DND-41 (cell line): ENCODE measurements around the gene MID2.

Source experiments
- CTCF ChIP-seq: IDR thresholded peaks from 2 replicates; pipeline ENCODE4 v1.5.1; 2012; ENCODE audit warnings: borderline replicate concordance, low read length, moderate library complexity, mild to moderate bottlenecking; ENCODE audit not compliant: poor library complexity, severe bottlenecking; ENCODE audit errors: extremely low read depth
- EZH2 ChIP-seq: IDR thresholded peaks from 3 replicates; pipeline ENCODE4 v1.6.1; 2012; ENCODE audit warnings: borderline replicate concordance, low read depth, mild to moderate bottlenecking, moderate library complexity, low read length, inconsistent platforms; ENCODE audit not compliant: severe bottlenecking

DNA sequence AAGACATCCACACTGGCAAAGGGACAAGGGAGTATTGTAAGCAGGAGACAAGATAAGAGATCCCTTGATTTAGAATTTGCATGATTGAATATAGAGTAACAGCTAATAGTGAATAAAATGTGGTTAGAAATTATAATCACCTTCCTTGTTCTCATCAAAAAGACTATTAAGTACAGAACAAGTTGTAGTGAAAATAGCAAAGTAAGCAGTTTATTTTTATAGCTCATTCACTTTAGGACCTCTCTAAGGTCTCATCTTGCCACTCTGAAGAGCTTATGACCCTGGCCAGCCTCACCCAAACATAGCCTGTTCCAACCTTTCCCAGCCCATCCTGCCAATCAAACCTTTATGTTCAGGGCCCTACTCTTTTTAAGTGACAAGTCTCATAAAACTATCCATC is 30.6 kb downstream of the MID2 start:
- no peak for TF ChIP-seq CTCF
- TF ChIP-seq EZH2 = no peak
